GM21619 (cell line): ENCODE results near the gene PEX11A.

ENCODE experiments used
- ATAC-seq: cut with Tn5 transposase; IDR thresholded peaks from one replicate; pipeline ENCODE4 v1.9.1; 2021; ENCODE audit not compliant: unreplicated experiment

PEX11A gene

GRCh38 chr15:89656116-89656815 lies 34.3 kb downstream of the PEX11A start:
- no peak for ATAC-seq

GRCh38 chr15:89654847-89655805 lies 35.4 kb downstream of the PEX11A start, which contains the start of gene KIF7:
Gene KIF7, minus strand, starts transcription at chr15:89655467. Its CDS starts 2,537 bp downstream, at chr15:89652930.
- no peak for ATAC-seq

- ATAC-seq = no peak
Observed at GRCh38 chr15:89654301-89654761, 36.2 kb downstream of the PEX11A start.

GRCh38 chr15:89653578-89653977 lies 37.0 kb downstream of the PEX11A start:
- no peak for ATAC-seq

- ATAC-seq = no peak
Observed at GRCh38 chr15:89652666-89653065, 37.9 kb downstream of the PEX11A start.

GRCh38 chr15:89652131-89652530 lies 38.4 kb downstream of the PEX11A start:
- no peak for ATAC-seq

- ATAC-seq = no peak
Observed at GRCh38 chr15:89649716-89650115, 40.8 kb downstream of the PEX11A start.

GRCh38 chr15:89649013-89649625 lies 41.4 kb downstream of the PEX11A start:
- ATAC-seq = no peak

GRCh38 chr15:89648106-89649012 lies 42.2 kb downstream of the PEX11A start:
- ATAC-seq = no peak

- ATAC-seq = peak; percentile 61
Observed at GRCh38 chr15:89647191-89647851, 43.2 kb downstream of the PEX11A start.

GRCh38 chr15:89646416-89647141 lies 44.0 kb downstream of the PEX11A start:
- no peak for ATAC-seq

- no peak for ATAC-seq
Observed at GRCh38 chr15:89645680-89646079, 44.9 kb downstream of the PEX11A start.

- ATAC-seq = no peak
Observed at GRCh38 chr15:89642106-89642505, 48.4 kb downstream of the PEX11A start.

GRCh38 chr15:89641053-89641452 lies 49.5 kb downstream of the PEX11A start:
- ATAC-seq = no peak

- ATAC-seq = no peak
Observed at GRCh38 chr15:89640245-89640644, 50.3 kb downstream of the PEX11A start.

GRCh38 chr15:89633585-89633984 lies 57.0 kb downstream of the PEX11A start:
- no peak for ATAC-seq

GRCh38 chr15:89632563-89633430 lies 57.8 kb downstream of the PEX11A start:
- ATAC-seq = no peak

- ATAC-seq = no peak
Observed at GRCh38 chr15:89631902-89632264, 58.7 kb downstream of the PEX11A start.
